ENCODE measurements around the gene SOS2. TPM values are rescaled to one million over a fixed set of nuclear protein-coding genes. Genes with fewer than 3 reads are reported as not detected.
A peak's percentile ranks its signal among the peaks of the same experiment; 100 is the strongest.

Gene SOS2
- total and polyA plus RNA-seq, 12 donors, result 6.1 to 39.1 (median 27.8) TPM

DNA sequence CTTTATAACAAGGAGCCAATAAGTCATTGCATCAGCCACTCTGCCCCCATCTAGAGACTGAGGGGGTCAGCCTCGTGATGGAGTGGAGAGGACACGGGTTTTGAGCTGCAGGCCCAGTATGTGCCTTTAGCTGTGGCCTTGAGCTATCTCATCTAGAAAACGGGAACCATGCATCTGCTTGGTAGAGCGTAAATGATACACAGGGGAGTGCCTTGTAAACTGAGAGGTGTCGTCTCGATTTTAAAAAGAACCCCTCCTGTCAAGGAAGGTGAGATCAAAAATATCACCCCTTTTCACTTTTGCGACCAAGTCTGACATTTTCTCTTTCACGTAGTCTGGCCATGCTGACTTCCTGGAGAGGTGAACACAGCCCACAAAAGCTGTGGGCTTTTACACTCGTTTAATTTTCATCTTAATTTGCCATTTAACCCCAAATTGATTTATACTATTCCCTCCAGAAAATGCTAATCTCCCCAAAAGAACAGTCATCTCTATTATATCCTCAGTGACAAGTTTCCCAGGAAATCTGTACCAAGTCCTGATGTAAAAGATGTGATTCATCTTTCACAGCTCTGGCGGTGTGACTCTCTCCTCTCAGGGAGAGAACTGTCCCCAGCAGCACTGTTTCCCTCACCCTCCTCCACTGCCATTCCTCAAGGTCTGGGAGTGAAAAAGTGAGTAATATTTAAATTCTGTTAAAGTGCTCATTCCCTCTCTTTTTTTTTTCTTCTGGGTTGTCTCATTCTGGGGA, 145.6 kb downstream of the SOS2 start:
- peak overlapping the region in 2 of 5 donors; percentile 30 to 55 for H3K27ac ChIP-seq
- DNase-seq, result peak in 6 of 7 donors; percentile 42 to 76 (median 62)
- intact Hi-C loops (cut with DNase I), result no loop called here

DNA sequence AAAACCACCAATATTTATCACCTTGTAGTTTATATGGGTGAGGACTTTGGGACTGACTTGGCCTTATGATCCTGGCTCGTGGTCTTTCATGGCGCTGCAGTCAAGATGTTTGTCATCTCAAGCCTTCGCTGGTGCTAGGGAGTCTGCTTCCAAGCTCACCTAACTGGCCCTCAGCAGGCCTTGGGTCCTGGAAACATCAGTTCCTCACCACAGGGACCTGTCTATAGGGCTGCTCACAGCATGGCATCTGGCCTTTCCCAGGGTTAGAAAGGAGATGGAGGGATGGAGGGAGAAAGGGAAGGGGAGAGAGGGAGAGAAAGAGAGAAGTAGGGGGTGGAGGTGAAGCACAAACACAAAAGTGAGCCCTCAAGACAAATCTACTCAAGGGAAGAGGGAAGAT, 146.7 kb downstream of the SOS2 start:
- H3K4me3 ChIP-seq, result no peak overlapping the region
- no peaks in the 10 kb centered on the region for H3K27me3 ChIP-seq
- no peaks in the 10 kb centered on the region for H3K9me3 ChIP-seq (replicated peaks in 1 of 3)
- WGBS, 4 donors, result 94 to 100% (median 97%) methylated on average over 3 of the region's 3 CpGs
- peaks cover 8 to 18% of the 10 kb centered on the region in 2 donors for H3K4me1 ChIP-seq (replicated peaks in 1 of 2)
- DNase-seq, result no peak
- H3K27ac ChIP-seq, result no peak overlapping the region
- no peaks in the 10 kb centered on the region for H3K36me3 ChIP-seq (replicated peaks in 1 of 2)
- TF ChIP-seq POLR2A (IDR thresholded peaks at IDR 0.05), result no peak
- TF ChIP-seq, protein P1, sequence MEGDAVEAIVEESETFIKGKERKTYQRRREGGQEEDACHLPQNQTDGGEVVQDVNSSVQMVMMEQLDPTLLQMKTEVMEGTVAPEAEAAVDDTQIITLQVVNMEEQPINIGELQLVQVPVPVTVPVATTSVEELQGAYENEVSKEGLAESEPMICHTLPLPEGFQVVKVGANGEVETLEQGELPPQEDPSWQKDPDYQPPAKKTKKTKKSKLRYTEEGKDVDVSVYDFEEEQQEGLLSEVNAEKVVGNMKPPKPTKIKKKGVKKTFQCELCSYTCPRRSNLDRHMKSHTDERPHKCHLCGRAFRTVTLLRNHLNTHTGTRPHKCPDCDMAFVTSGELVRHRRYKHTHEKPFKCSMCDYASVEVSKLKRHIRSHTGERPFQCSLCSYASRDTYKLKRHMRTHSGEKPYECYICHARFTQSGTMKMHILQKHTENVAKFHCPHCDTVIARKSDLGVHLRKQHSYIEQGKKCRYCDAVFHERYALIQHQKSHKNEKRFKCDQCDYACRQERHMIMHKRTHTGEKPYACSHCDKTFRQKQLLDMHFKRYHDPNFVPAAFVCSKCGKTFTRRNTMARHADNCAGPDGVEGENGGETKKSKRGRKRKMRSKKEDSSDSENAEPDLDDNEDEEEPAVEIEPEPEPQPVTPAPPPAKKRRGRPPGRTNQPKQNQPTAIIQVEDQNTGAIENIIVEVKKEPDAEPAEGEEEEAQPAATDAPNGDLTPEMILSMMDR (IDR thresholded peaks at IDR 0.05), result no peak
- intact Hi-C loops (cut with DNase I), result no loop called here

More for the DNA sequence above, 145.6 kb downstream of the SOS2 start:
- TF ChIP-seq, protein P1 (IDR thresholded peaks at IDR 0.05), result no peak
- TF ChIP-seq POLR2A (IDR thresholded peaks at IDR 0.05), result no peak
- Histone ChIP-seq H3K36me3 (replicated peaks in 1 of 2) (no peaks in the 10 kb centered on the region), H3K4me3 (no peak overlapping the region), H3K27me3 (no peaks in the 10 kb centered on the region), H3K4me1 (replicated peaks in 1 of 2) (peaks cover 8 to 18% of the 10 kb centered on the region in 2 donors), H3K9me3 (replicated peaks in 1 of 3) (no peaks in the 10 kb centered on the region)
- 76 to 83% (median 82%) methylated on average over 10 of the region's 10 CpGs for WGBS, 4 donors

DNA sequence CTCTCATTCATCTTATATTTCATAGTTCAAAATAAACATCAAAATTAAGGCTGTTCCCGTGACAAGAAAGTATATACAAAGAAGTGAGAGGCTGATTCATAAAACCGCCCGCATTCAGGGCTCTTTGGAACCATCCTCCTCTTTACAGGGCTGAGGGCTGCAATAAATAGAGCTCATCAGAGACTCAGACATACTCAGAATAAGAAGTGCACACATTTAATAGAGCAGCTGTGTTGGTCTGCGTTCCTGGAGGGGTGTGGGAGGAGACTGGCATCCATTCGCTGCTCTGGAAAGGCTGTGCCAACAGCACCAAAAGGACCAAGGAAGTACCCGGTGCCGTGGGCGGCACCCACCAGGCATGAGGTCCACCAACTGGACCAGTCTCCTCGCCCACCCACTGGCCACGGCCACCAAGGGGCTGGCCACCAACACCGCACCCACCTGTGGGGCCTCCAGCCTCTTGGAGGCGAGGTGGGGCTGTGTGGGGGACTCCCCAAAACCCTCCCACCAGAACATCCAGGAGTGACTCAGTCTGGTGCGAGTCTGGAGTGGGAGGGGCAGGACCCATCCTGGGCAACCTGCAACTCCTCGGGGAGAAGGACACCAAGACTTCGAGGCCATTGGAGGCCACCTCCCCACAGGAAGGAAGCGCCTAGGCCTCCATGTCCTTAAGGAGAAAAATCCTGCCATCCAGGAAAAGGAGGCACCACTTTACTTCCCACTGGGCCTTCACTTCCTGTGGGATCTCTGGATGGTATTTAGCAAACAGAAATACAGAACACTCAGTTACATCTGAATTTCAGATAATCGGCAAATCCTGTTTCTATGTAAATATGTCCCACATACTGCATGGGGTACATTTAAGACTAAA, 147.7 kb downstream of the SOS2 start:
- 78 to 87% (median 86%) methylated on average over 9 to 17 of the region's 17 CpGs for WGBS, 4 donors
- TF ChIP-seq, protein P1 (IDR thresholded peaks at IDR 0.05), result no peak
- TF ChIP-seq POLR2A (IDR thresholded peaks at IDR 0.05), result no peak
- Histone ChIP-seq H3K4me1 (replicated peaks in 1 of 2) (peaks cover 8 to 18% of the 10 kb centered on the region in 2 donors), H3K4me3 (no peak overlapping the region), H3K36me3 (replicated peaks in 1 of 2) (no peaks in the 10 kb centered on the region), H3K9me3 (replicated peaks in 1 of 3) (no peaks in the 10 kb centered on the region), H3K27me3 (no peaks in the 10 kb centered on the region), H3K27ac (no peak overlapping the region)
- intact Hi-C loops (cut with DNase I), result no loop called here
- no peak for DNase-seq

DNA sequence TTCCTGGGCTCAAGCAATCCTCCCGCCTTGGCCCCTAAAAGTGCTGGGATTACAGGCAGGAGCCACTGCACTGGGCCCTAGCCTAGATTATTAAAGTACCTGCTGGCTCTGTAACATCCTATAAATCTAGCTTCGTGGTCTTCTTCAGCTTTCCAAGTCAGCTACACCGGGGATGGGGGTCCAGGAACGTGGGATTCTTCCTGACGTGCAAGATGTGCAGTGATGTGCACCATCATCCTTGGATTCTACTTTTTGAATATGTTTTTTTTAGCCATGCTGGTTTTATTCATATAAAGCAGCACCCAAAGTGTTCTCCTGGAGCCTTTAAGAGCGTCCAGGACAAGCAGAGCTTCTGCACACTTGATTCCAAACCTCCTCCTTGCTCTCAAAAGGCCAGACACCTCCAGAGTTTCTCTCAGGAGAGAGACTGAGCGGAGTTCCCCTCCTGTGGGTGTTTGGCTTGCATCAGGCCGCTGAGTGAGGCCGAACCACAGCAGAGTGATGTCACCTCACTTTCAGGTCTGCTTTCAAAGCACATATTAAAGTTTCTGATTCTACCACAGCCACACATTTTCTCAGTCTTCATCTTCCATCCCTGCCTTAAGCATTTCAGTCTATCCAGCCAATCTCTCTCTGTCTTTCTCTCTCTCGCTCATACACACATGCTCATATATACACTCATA, 148.5 kb downstream of the SOS2 start:
- Histone ChIP-seq H3K27ac (peak overlapping the region in 1 of 5 donors; percentile 16), H3K9me3 (replicated peaks in 1 of 3) (no peaks in the 10 kb centered on the region), H3K4me3 (no peak overlapping the region), H3K36me3 (replicated peaks in 1 of 2) (no peaks in the 10 kb centered on the region), H3K4me1 (replicated peaks in 1 of 2) (peaks cover 4 to 13% of the 10 kb centered on the region in 2 donors), H3K27me3 (no peaks in the 10 kb centered on the region)
- no peak for DNase-seq
- intact Hi-C loops (cut with DNase I), result no loop called here
- no peak for TF ChIP-seq POLR2A (IDR thresholded peaks at IDR 0.05)
- TF ChIP-seq, protein P1 (IDR thresholded peaks at IDR 0.05), result no peak
- 87 to 95% (median 90%) methylated on average over 10 of the region's 10 CpGs for WGBS, 4 donors

Data from adrenal gland (tissue), 12 donors.